ENCODE measurements around the gene SORL1.

Gene SORL1, protein sequence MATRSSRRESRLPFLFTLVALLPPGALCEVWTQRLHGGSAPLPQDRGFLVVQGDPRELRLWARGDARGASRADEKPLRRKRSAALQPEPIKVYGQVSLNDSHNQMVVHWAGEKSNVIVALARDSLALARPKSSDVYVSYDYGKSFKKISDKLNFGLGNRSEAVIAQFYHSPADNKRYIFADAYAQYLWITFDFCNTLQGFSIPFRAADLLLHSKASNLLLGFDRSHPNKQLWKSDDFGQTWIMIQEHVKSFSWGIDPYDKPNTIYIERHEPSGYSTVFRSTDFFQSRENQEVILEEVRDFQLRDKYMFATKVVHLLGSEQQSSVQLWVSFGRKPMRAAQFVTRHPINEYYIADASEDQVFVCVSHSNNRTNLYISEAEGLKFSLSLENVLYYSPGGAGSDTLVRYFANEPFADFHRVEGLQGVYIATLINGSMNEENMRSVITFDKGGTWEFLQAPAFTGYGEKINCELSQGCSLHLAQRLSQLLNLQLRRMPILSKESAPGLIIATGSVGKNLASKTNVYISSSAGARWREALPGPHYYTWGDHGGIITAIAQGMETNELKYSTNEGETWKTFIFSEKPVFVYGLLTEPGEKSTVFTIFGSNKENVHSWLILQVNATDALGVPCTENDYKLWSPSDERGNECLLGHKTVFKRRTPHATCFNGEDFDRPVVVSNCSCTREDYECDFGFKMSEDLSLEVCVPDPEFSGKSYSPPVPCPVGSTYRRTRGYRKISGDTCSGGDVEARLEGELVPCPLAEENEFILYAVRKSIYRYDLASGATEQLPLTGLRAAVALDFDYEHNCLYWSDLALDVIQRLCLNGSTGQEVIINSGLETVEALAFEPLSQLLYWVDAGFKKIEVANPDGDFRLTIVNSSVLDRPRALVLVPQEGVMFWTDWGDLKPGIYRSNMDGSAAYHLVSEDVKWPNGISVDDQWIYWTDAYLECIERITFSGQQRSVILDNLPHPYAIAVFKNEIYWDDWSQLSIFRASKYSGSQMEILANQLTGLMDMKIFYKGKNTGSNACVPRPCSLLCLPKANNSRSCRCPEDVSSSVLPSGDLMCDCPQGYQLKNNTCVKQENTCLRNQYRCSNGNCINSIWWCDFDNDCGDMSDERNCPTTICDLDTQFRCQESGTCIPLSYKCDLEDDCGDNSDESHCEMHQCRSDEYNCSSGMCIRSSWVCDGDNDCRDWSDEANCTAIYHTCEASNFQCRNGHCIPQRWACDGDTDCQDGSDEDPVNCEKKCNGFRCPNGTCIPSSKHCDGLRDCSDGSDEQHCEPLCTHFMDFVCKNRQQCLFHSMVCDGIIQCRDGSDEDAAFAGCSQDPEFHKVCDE (N-terminal part only)

DNA sequence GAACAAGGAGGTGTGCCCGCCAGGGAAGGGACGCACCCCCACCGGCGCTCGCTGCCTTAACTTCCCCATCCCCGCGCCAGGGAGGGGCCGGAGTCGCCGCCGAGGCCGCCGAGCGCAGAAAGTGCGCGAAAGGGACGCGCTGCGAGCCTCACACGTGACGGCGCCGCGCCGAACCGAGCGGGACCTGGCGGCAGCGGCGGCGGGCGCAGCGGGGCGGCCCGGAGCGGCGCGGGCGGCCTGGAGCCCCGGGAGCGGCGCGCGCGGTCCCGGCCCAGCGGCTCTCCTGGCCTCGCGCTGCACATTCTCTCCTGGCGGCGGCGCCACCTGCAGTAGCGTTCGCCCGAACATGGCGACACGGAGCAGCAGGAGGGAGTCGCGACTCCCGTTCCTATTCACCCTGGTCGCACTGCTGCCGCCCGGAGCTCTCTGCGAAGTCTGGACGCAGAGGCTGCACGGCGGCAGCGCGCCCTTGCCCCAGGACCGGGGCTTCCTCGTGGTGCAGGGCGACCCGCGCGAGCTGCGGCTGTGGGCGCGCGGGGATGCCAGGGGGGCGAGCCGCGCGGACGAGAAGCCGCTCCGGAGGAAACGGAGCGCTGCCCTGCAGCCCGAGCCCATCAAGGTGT lies at the start of gene SORL1:
TSS of gene SORL1 (plus strand) at position 329 of the 623 bp plus-strand sequence. CDS start at position 347, 18 bp downstream.
- peak within 1 kb of the TSS; percentile 83 for H3K27ac ChIP-seq (ENCODE audit: low read length)

DNA sequence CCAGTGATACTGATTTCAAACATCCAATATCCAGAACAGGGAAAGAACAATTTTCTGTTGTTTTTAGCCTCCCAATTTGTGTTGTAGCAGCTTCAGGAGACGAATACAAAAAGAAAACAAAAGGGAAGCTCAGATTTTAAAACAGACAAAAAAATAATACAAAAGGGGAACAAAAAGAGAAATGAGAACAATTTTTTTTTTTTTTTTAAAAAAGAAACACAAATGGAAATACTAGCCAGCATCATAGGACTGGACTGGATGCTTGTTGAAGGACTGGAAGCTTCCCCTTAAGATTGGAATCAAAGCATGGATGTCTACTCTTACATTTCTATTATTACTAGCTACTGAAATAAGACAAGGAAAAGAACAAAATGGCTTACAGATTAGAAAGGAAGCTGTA lies 46.5 kb upstream of the SORL1 start:
- H3K4me2 ChIP-seq (ENCODE audit: insufficient read depth, low read length) = no peak overlapping the region
- TF ChIP-seq, protein P1, sequence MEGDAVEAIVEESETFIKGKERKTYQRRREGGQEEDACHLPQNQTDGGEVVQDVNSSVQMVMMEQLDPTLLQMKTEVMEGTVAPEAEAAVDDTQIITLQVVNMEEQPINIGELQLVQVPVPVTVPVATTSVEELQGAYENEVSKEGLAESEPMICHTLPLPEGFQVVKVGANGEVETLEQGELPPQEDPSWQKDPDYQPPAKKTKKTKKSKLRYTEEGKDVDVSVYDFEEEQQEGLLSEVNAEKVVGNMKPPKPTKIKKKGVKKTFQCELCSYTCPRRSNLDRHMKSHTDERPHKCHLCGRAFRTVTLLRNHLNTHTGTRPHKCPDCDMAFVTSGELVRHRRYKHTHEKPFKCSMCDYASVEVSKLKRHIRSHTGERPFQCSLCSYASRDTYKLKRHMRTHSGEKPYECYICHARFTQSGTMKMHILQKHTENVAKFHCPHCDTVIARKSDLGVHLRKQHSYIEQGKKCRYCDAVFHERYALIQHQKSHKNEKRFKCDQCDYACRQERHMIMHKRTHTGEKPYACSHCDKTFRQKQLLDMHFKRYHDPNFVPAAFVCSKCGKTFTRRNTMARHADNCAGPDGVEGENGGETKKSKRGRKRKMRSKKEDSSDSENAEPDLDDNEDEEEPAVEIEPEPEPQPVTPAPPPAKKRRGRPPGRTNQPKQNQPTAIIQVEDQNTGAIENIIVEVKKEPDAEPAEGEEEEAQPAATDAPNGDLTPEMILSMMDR (IDR thresholded peaks at IDR 0.05; ENCODE audit: borderline replicate concordance, extremely low read depth, low read length, poor library complexity, severe bottlenecking) = no peak
- no peak for TF ChIP-seq EZH2 (IDR thresholded peaks at IDR 0.05; ENCODE audit: borderline replicate concordance, low read depth, low read length, severe bottlenecking)
- H3K79me2 ChIP-seq (ENCODE audit: insufficient read depth, low read length) = no peaks in the 10 kb centered on the region
- H3K36me3 ChIP-seq (ENCODE audit: insufficient read depth, low read length) = no peaks in the 10 kb centered on the region
- no peaks in the 10 kb centered on the region for H3K9me3 ChIP-seq (ENCODE audit: insufficient read depth, low read length, severe bottlenecking)
- no peaks in the 10 kb centered on the region for H3K27me3 ChIP-seq (ENCODE audit: insufficient read depth, low read length, poor library complexity)
- no peaks in the 10 kb centered on the region for H4K20me1 ChIP-seq (ENCODE audit: insufficient read depth, low read length)
- H3K9ac ChIP-seq (ENCODE audit: low read depth, low read length) = no peak overlapping the region
- no peaks in the 10 kb centered on the region for H3K4me1 ChIP-seq (ENCODE audit: insufficient read depth, low read length)
- H2AFZ ChIP-seq (ENCODE audit: low read depth, low read length) = no peak overlapping the region
- no peak overlapping the region for H3K27ac ChIP-seq (ENCODE audit: low read length)
- H3K4me3 ChIP-seq (ENCODE audit: low read depth in 1 of 2, low read length in 2 of 2) = no peak overlapping the region
- ATAC-seq (ENCODE audit: insufficient read depth, low read depth) (no peak), DNase-seq (no peak)

More for the DNA sequence above, at the start of gene SORL1:
- DNase-seq = peak; percentile 78
- Histone ChIP-seq H3K79me2 (ENCODE audit: insufficient read depth, low read length) (peaks cover 53% of the 10 kb centered on the region), H2AFZ (ENCODE audit: low read depth, low read length) (peak within 1 kb of the TSS; percentile 95), H3K36me3 (ENCODE audit: insufficient read depth, low read length) (no peaks in the 10 kb centered on the region; the same call in 1 of the 2 replicates), H3K4me3 (ENCODE audit: low read depth in 1 of 2, low read length in 2 of 2) (peak within 1 kb of the TSS; percentile 44 to 65), H3K27me3 (ENCODE audit: insufficient read depth, low read length, poor library complexity) (no peaks in the 10 kb centered on the region), H4K20me1 (ENCODE audit: insufficient read depth, low read length) (no peaks in the 10 kb centered on the region), H3K9me3 (ENCODE audit: insufficient read depth, low read length, severe bottlenecking) (no peaks in the 10 kb centered on the region), H3K4me1 (ENCODE audit: insufficient read depth, low read length) (peaks cover 62% of the 10 kb centered on the region), H3K9ac (ENCODE audit: low read depth, low read length) (peak within 1 kb of the TSS; percentile 80), H3K4me2 (ENCODE audit: insufficient read depth, low read length) (peak within 1 kb of the TSS; percentile 73)
- peak; percentile 87 for ATAC-seq (ENCODE audit: insufficient read depth, low read depth)
- TF ChIP-seq EZH2 (IDR thresholded peaks at IDR 0.05; ENCODE audit: borderline replicate concordance, low read depth, low read length, severe bottlenecking) = no peak
- TF ChIP-seq, protein P1 (IDR thresholded peaks at IDR 0.05; ENCODE audit: borderline replicate concordance, extremely low read depth, low read length, poor library complexity, severe bottlenecking) = peak; percentile 75

DNA sequence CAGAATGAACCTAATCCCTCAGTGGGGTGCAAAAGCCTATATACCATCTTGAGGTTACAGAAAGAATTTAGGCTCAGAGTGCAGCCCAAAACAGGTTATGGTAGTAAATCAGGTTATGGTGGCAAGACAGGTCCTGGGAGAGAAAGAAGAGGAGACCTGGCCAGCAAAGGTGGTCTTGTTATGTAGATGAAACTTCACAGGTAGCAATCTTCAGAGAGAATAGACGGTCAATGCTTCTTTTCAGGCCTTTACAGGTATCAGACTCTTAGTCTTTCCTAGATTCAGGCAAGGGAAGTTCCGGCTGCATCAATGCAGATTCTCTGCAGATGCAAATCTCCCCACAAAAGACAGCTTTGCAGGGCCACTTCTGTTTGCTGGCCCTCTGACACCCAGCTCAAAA lies 45.8 kb upstream of the SORL1 start:
- Histone ChIP-seq H3K27me3 (ENCODE audit: insufficient read depth, low read length, poor library complexity) (no peaks in the 10 kb centered on the region), H3K9ac (ENCODE audit: low read depth, low read length) (no peak overlapping the region), H3K9me3 (ENCODE audit: insufficient read depth, low read length, severe bottlenecking) (no peaks in the 10 kb centered on the region), H4K20me1 (ENCODE audit: insufficient read depth, low read length) (no peaks in the 10 kb centered on the region), H3K36me3 (ENCODE audit: insufficient read depth, low read length) (no peaks in the 10 kb centered on the region), H3K27ac (ENCODE audit: low read length) (no peak overlapping the region), H2AFZ (ENCODE audit: low read depth, low read length) (no peak overlapping the region), H3K4me2 (ENCODE audit: insufficient read depth, low read length) (no peak overlapping the region), H3K4me1 (ENCODE audit: insufficient read depth, low read length) (no peaks in the 10 kb centered on the region), H3K79me2 (ENCODE audit: insufficient read depth, low read length) (no peaks in the 10 kb centered on the region), H3K4me3 (ENCODE audit: low read depth in 1 of 2, low read length in 2 of 2) (no peak overlapping the region)
- no peak for TF ChIP-seq EZH2 (IDR thresholded peaks at IDR 0.05; ENCODE audit: borderline replicate concordance, low read depth, low read length, severe bottlenecking)
- TF ChIP-seq, protein P1 (IDR thresholded peaks at IDR 0.05; ENCODE audit: borderline replicate concordance, extremely low read depth, low read length, poor library complexity, severe bottlenecking) = no peak
- ATAC-seq (ENCODE audit: insufficient read depth, low read depth) = no peak
- DNase-seq = no peak
